ENCODE data around the gene R3HDML. TPM values are rescaled to one million over a fixed set of nuclear protein-coding genes. Genes with fewer than 3 reads are reported as not detected.

Gene R3HDML
- total and polyA plus RNA-seq, 2 of the 13 experiments (the other 11 are each of a cell fraction or from before 2014, with no cell fraction given): not detected

DNA sequence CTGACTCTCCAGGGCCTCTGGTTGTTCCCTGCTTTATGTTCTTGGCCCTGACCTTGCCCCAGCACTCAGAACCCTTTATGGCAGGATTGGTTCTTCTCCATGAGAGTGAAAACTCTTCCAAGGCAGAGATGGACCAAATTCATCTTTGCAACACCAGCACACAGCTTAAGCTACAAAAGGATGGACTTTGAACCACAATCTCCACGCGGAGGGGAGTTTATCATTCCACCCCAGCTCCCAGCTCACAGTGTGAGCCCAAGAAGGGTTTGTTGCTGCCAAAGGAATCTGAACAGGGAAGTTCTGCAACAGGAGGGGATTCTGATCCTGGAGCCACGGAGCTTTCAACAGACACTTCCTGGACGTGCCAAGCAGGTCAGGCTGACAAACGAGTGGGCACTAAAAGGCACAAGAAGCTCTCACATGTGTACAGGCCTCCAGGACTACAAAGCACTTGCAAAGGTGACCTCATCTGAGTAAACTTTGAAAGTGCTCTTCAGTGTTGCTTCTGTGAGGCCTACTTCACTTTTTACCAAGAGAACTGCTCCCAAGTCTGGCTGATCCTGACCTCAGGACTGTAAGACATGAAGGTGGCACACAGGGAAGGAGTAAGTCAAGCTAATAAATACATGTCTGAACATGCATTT, 34.7 kb upstream of the R3HDML start (continued):
- TF ChIP-seq ZFP41 (CRISPR knock-in tag; IDR thresholded peaks at IDR 0.05; ENCODE audit: borderline replicate concordance): peak; percentile 83; the same call in 1 of the 2 replicates
- TF ChIP-seq, protein P1, sequence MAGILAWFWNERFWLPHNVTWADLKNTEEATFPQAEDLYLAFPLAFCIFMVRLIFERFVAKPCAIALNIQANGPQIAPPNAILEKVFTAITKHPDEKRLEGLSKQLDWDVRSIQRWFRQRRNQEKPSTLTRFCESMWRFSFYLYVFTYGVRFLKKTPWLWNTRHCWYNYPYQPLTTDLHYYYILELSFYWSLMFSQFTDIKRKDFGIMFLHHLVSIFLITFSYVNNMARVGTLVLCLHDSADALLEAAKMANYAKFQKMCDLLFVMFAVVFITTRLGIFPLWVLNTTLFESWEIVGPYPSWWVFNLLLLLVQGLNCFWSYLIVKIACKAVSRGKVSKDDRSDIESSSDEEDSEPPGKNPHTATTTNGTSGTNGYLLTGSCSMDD (CRISPR knock-in tag; IDR thresholded peaks at IDR 0.05): no peak
- TF ChIP-seq MZF1 (CRISPR knock-in tag; IDR thresholded peaks at IDR 0.05; ENCODE audit: borderline replicate concordance): peak; percentile 65; the same call in 1 of the 2 replicates
- TF ChIP-seq SKI (IDR thresholded peaks at IDR 0.05; ENCODE audit: partially characterized antibody): peak; percentile 34
- no peak for TF ChIP-seq RARG (CRISPR knock-in tag; IDR thresholded peaks at IDR 0.05; ENCODE audit: low read depth)
- TF ChIP-seq, protein P2, sequence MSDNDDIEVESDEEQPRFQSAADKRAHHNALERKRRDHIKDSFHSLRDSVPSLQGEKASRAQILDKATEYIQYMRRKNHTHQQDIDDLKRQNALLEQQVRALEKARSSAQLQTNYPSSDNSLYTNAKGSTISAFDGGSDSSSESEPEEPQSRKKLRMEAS (IDR thresholded peaks at IDR 0.05): peak; percentile 87
- TF ChIP-seq, protein P3, sequence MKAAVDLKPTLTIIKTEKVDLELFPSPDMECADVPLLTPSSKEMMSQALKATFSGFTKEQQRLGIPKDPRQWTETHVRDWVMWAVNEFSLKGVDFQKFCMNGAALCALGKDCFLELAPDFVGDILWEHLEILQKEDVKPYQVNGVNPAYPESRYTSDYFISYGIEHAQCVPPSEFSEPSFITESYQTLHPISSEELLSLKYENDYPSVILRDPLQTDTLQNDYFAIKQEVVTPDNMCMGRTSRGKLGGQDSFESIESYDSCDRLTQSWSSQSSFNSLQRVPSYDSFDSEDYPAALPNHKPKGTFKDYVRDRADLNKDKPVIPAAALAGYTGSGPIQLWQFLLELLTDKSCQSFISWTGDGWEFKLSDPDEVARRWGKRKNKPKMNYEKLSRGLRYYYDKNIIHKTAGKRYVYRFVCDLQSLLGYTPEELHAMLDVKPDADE (CRISPR knock-in tag; IDR thresholded peaks at IDR 0.05): no peak
- peak; percentile 76; the same call in 1 of the 2 replicates for TF ChIP-seq SNAPC2 (CRISPR knock-in tag; IDR thresholded peaks at IDR 0.05)
- TF ChIP-seq, protein P4, sequence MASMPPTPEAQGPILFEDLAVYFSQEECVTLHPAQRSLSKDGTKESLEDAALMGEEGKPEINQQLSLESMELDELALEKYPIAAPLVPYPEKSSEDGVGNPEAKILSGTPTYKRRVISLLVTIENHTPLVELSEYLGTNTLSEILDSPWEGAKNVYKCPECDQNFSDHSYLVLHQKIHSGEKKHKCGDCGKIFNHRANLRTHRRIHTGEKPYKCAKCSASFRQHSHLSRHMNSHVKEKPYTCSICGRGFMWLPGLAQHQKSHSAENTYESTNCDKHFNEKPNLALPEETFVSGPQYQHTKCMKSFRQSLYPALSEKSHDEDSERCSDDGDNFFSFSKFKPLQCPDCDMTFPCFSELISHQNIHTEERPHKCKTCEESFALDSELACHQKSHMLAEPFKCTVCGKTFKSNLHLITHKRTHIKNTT (CRISPR knock-in tag; IDR thresholded peaks at IDR 0.05): no peak
- peak; percentile 74 for TF ChIP-seq KMT2B (CRISPR knock-in tag; IDR thresholded peaks at IDR 0.05)
- no peak for TF ChIP-seq JDP2 (CRISPR knock-in tag; IDR thresholded peaks at IDR 0.05; ENCODE audit: borderline replicate concordance)
- TF ChIP-seq ZNF766 (CRISPR knock-in tag; IDR thresholded peaks at IDR 0.05; ENCODE audit: borderline replicate concordance): peak; percentile 87; the same call in 1 of the 2 replicates
- peak; percentile 89; the same call in 1 of the 2 replicates for TF ChIP-seq ESRRA (CRISPR knock-in tag; IDR thresholded peaks at IDR 0.05; ENCODE audit: low read depth)
- peak; percentile 66 for TF ChIP-seq BHLHE40 (IDR thresholded peaks at IDR 0.05; ENCODE audit: low read length)
- peak; percentile 88 for TF ChIP-seq HDAC1 (CRISPR knock-in tag; IDR thresholded peaks at IDR 0.05)
- TF ChIP-seq TCF7L2 (IDR thresholded peaks at IDR 0.05; ENCODE audit: low read depth, low read length): no peak; the same call in 1 of the 2 replicates
- no peak for TF ChIP-seq SRSF9 (IDR thresholded peaks at IDR 0.05; ENCODE audit: borderline replicate concordance, insufficient read depth, low read depth, low read length, poor library complexity, severe bottlenecking)
- TF ChIP-seq IRX3 (CRISPR knock-in tag; IDR thresholded peaks at IDR 0.05; ENCODE audit: borderline replicate concordance, low read depth): peak; percentile 18; the same call in 1 of the 2 replicates
- TF ChIP-seq CC2D1A (CRISPR knock-in tag; IDR thresholded peaks at IDR 0.05): no peak
- TF ChIP-seq ZNF652 (CRISPR knock-in tag; IDR thresholded peaks at IDR 0.05; ENCODE audit: borderline replicate concordance, low read depth): no peak
- no peak for TF ChIP-seq MAFG (CRISPR knock-in tag; IDR thresholded peaks at IDR 0.05)
- TF ChIP-seq ZNF124 (CRISPR knock-in tag; IDR thresholded peaks at IDR 0.05): peak; percentile 62; the same call in 1 of the 2 replicates
- TF ChIP-seq ZNF644 (CRISPR knock-in tag; IDR thresholded peaks at IDR 0.05; ENCODE audit: low read depth): peak; percentile 91
- TF ChIP-seq SSRP1 (CRISPR knock-in tag; IDR thresholded peaks at IDR 0.05): peak; percentile 18; the same call in 1 of the 2 replicates
- TF ChIP-seq ZNF777 (CRISPR knock-in tag; IDR thresholded peaks at IDR 0.05): no peak
- TF ChIP-seq ZFAT (CRISPR knock-in tag; conservative IDR thresholded peaks at IDR 0.05): no peak
- TF ChIP-seq HNRNPK (IDR thresholded peaks at IDR 0.05; ENCODE audit: low read depth, low read length, poor library complexity, severe bottlenecking): no peak
- no peak; the same call in 1 of the 2 replicates for TF ChIP-seq TP53 (CRISPR knock-in tag; conservative IDR thresholded peaks at IDR 0.05)
- no peak for TF ChIP-seq U2AF2 (IDR thresholded peaks at IDR 0.05; ENCODE audit: low read depth, low read length)
- TF ChIP-seq ZNF619 (CRISPR knock-in tag; IDR thresholded peaks at IDR 0.05): peak; percentile 96

Measured in HepG2 (cell line).